ENCODE data around the gene METTL2B.

Gene METTL2B, protein sequence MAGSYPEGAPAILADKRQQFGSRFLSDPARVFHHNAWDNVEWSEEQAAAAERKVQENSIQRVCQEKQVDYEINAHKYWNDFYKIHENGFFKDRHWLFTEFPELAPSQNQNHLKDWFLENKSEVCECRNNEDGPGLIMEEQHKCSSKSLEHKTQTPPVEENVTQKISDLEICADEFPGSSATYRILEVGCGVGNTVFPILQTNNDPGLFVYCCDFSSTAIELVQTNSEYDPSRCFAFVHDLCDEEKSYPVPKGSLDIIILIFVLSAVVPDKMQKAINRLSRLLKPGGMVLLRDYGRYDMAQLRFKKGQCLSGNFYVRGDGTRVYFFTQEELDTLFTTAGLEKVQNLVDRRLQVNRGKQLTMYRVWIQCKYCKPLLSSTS

DNA sequence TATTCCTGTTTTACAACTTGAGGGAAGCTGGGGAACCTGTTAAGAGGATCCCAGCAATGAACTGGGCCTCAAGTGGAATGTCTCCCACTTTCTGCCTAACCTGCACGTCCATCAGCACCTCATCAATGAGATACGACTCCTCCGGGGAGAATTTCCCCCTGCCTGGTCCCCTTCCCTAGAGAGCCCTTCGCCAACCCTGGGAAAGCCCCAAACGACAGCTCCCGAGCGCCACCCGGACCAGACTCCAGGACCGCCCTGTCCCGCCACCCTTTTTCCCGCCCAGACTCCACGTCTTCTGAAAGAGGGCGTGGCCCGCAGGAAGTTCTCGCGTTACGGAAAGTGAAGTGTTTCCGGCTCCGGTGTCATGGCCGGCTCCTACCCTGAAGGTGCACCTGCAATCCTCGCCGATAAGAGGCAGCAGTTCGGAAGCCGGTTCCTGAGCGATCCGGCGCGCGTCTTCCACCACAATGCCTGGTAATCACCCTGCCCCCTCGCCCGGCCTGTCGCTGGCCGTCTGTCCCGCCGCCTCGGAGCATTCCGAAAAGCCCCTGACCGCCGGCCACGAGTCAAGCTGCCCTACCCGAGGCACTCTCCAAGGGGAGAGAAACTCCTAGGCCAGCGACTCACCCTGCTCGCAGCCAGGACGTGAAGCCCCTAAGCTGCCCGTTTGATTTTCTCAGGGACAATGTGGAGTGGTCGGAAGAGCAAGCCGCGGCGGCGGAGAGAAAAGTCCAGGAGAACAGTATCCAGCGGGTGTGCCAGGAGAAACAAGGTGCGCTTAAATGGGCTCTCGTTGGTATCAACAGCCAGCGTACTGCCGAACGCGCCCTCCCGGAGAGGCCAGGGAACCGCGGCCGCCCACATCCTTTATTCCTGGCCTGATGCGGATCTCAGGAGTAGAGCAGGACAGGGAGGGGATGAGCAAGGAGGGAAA is at the start of gene METTL2B:
METTL2B (plus strand) TSS at position 347 of the 934 bp plus-strand sequence; CDS start at position 365, 18 bp downstream.
- H3K4me3 ChIP-seq (ENCODE audit: control insufficient read depth, low read depth, low read length), result peak within 1 kb of the TSS; percentile 77
- peak; percentile 48 for TF ChIP-seq CTCF (IDR thresholded peaks at IDR 0.05; ENCODE audit: control insufficient read depth, insufficient read depth, low read depth, low read length, missing control alignments)
- peak; percentile 56 for DNase-seq (ENCODE audit: low read depth)

- peak; percentile 60 for TF ChIP-seq CTCF (IDR thresholded peaks at IDR 0.05; ENCODE audit: control insufficient read depth, insufficient read depth, low read depth, low read length, missing control alignments)
- DNase-seq (ENCODE audit: low read depth), result no peak
- H3K4me3 ChIP-seq (ENCODE audit: control insufficient read depth, low read depth, low read length), result no peak overlapping the region
These were observed 49.2 kb upstream of the METTL2B start for GRCh38 chr7:128427289-128427891.

DNA sequence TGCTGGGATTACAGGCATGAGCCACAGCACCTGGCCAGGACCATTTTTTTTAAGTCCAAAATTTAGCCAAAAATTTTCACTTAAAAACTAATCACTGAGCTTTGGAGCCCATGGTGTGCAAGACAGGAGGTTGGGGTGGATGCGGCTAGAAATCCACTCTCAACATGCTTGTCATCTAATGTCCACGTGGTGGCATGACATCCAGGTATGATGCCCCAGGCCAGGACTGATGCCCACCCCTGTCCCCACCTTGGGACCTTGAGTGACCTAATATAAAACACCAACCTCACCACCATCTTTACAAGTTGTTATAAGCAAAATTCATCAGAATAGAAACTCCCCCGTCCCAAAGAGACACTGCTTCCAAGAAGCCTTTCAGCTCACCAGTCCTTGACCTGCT is 46.3 kb upstream of the METTL2B start:
- no peak overlapping the region for H3K4me3 ChIP-seq (ENCODE audit: control insufficient read depth, low read depth, low read length)
- no peak for DNase-seq (ENCODE audit: low read depth)
- no peak for TF ChIP-seq CTCF (IDR thresholded peaks at IDR 0.05; ENCODE audit: control insufficient read depth, insufficient read depth, low read depth, low read length, missing control alignments)

GRCh38 chr7:128431221-128431620 is 45.3 kb upstream of the METTL2B start:
- no peak overlapping the region for H3K4me3 ChIP-seq (ENCODE audit: control insufficient read depth, low read depth, low read length)
- no peak for DNase-seq (ENCODE audit: low read depth)
- no peak for TF ChIP-seq CTCF (IDR thresholded peaks at IDR 0.05; ENCODE audit: control insufficient read depth, insufficient read depth, low read depth, low read length, missing control alignments)

DNA sequence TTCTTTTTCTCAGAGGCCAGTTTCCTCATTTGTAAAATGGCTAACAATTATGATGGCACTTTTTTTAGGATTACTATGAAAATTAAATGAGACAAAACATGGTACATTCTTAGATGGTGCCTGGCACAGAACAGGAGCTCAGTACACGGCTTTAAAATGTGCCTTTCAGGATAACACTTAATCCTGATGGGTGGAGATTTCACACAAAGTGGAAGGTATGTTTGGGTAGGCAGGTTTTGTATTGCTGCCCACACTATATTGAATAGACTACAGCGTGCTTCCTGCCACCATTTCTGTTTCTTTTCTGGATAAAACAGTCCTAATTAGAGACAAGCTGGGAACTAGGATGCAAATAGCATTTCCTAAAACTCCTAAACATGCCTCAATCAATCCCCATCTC is 44.8 kb upstream of the METTL2B start:
- H3K4me3 ChIP-seq (ENCODE audit: control insufficient read depth, low read depth, low read length), result no peak overlapping the region
- DNase-seq (ENCODE audit: low read depth), result no peak
- TF ChIP-seq CTCF (IDR thresholded peaks at IDR 0.05; ENCODE audit: control insufficient read depth, insufficient read depth, low read depth, low read length, missing control alignments), result no peak

Measured in AG09309 (cell line).